SK-N-SH (cell line): ENCODE data around the gene MCUR1. TPM values are rescaled to one million over a fixed set of nuclear protein-coding genes. Genes with fewer than 3 reads are reported as not detected.

Experiments
- CTCF ChIA-PET: fragments of 300-600, 350-600 bp; formaldehyde crosslinking; extraction: SDS; loops from one replicate; lab custom pipeline; 2021; lab: Yijun Ruan, JAX
- POLR2A ChIA-PET: fragments of 350-600 bp; sonication (Branson Sonifier 250); formaldehyde crosslinking; extraction: SDS; loops from one replicate; lab custom pipeline; 2020; ENCODE audit warnings: antibody characterized with exemption, inconsistent platforms; lab: Yijun Ruan, JAX
- DNase-seq: peaks from one replicate; pipeline ENCODE4 v3.0.0; 2012
- H2AFZ ChIP-seq: fragments of 200-600 bp; sonication (generic); 2 replicates; pipeline ENCODE4 v1.8.1; 2016; ENCODE audit warnings: antibody characterized with exemption, mild to moderate bottlenecking, low read depth
- H3F3A ChIP-seq: fragments of 200-600 bp; sonication (generic); replicated peaks from 2 replicates; pipeline ENCODE3; 2016; ENCODE audit warnings: antibody characterized with exemption, mild to moderate bottlenecking; ENCODE audit not compliant: insufficient read depth
- H3K27ac ChIP-seq, 2 experiments: fragments of 200-500 bp in 1 of 2; fragments of 200-600 bp in 1 of 2; sonication (Bioruptor generic) in 1 of 2; sonication (generic), shearing (Covaris generic) in 1 of 2; 2 replicates each; pipeline versions ENCODE4 v1.5.1 to v1.6.1; 2014 to 2016; ENCODE audit warnings: low read depth in 2 of 2, inconsistent platforms in 1 of 2, low read length in 1 of 2, mild to moderate bottlenecking in 1 of 2, mixed read lengths in 1 of 2
- H3K27me3 ChIP-seq: fragments of 200-600 bp; sonication (generic), shearing (Covaris generic); 2 replicates; pipeline ENCODE4 v1.6.1; 2016; ENCODE audit warnings: mixed run types; ENCODE audit not compliant: insufficient read depth
- H3K36me3 ChIP-seq, 2 experiments: fragments of 200-500 bp in 1 of 2; fragments of 200-600 bp in 1 of 2; sonication (Bioruptor generic) in 1 of 2; sonication (generic) in 1 of 2; replicated peaks in 1 of 2; 2 replicates each; pipeline versions ENCODE3 to v1.5.1; 2014 to 2016; ENCODE audit warnings: low read length in 1 of 2, mild to moderate bottlenecking in 1 of 2; ENCODE audit not compliant: insufficient read depth in 2 of 2, control insufficient read depth in 1 of 2
- H3K4me1 ChIP-seq, 2 experiments: fragments of 200-500 bp in 1 of 2; fragments of 200-600 bp in 1 of 2; sonication (Bioruptor generic) in 1 of 2; sonication (generic), shearing (Covaris generic) in 1 of 2; 2 replicates each; pipeline versions ENCODE4 v1.5.1 to v1.6.1; 2014 to 2016; ENCODE audit warnings: low read depth in 1 of 2, low read length in 1 of 2, mixed run types in 1 of 2; ENCODE audit not compliant: insufficient read depth in 2 of 2, control insufficient read depth in 1 of 2
- H3K4me2 ChIP-seq: fragments of 200-600 bp; sonication (generic), shearing (Covaris generic); 2 replicates; pipeline ENCODE4 v1.6.1; 2017; ENCODE audit warnings: mixed run types
- H3K4me3 ChIP-seq, 2 experiments: fragments of 200-500 bp in 1 of 2; fragments of 200-600 bp in 1 of 2; sonication (Bioruptor generic) in 1 of 2; sonication (generic), shearing (Covaris generic) in 1 of 2; 2 replicates each; pipeline versions ENCODE4 v1.5.1 to v1.8.1; 2014 to 2016; ENCODE audit warnings: low read depth in 2 of 2, inconsistent platforms in 1 of 2, low read length in 1 of 2, mild to moderate bottlenecking in 1 of 2, mixed read lengths in 1 of 2, moderate library complexity in 1 of 2
- H3K79me2 ChIP-seq: fragments of 200-600 bp; sonication (generic); 2 replicates; pipeline ENCODE4 v1.8.1; 2017; ENCODE audit warnings: mild to moderate bottlenecking; ENCODE audit not compliant: insufficient read depth
- H3K9ac ChIP-seq: fragments of 200-600 bp; sonication (generic); 2 replicates; pipeline ENCODE4 v1.6.1; 2017; ENCODE audit warnings: mixed run types
- H3K9me2 ChIP-seq: fragments of 200-600 bp; sonication (generic); 2 replicates; pipeline ENCODE4 v1.6.1; 2017; ENCODE audit warnings: mixed run types
- H3K9me3 ChIP-seq: fragments of 200-600 bp; sonication (generic); 2 replicates; pipeline ENCODE4 v1.6.1; 2017; ENCODE audit warnings: mixed run types, mild to moderate bottlenecking, moderate library complexity
- H4K20me1 ChIP-seq: fragments of 200-600 bp; sonication (generic); 2 replicates; pipeline ENCODE4 v1.6.1; 2017; ENCODE audit warnings: mild to moderate bottlenecking, mixed run types; ENCODE audit not compliant: insufficient read depth
- CHD2 ChIP-seq: fragments of 150-350 bp; IDR thresholded peaks from 2 replicates; pipeline ENCODE4 v1.6.1; 2018; ENCODE audit warnings: low read length; ENCODE audit not compliant: partially characterized antibody
- CTCF ChIP-seq: fragments of 200-600 bp; sonication (generic); IDR thresholded peaks from 2 replicates; pipeline ENCODE4 v1.6.1; 2017; ENCODE audit warnings: antibody characterized with exemption, mild to moderate bottlenecking, moderate library complexity
- EP300 ChIP-seq, 2 experiments: IDR thresholded peaks; 2 replicates each; pipeline versions ENCODE4 v1.4.0 to v1.6.1; 2012; ENCODE audit warnings: borderline replicate concordance in 1 of 2, low read depth in 1 of 2, low read length in 1 of 2
- EZH2phosphoT487 ChIP-seq: fragments of 200-600 bp; sonication (generic); IDR thresholded peaks from 2 replicates; pipeline ENCODE4 v1.6.1; 2017; ENCODE audit warnings: low read depth, mixed run types, mild to moderate bottlenecking, antibody characterized with exemption, moderate library complexity, borderline replicate concordance
- FOSL2 ChIP-seq: IDR thresholded peaks from 2 replicates; pipeline ENCODE4 v1.4.0; 2012; ENCODE audit warnings: low read depth, mild to moderate bottlenecking, moderate library complexity, borderline replicate concordance
- MAX ChIP-seq: IDR thresholded peaks from 2 replicates; pipeline ENCODE4 v1.4.0; 2012; ENCODE audit warnings: low read depth
- MXI1 ChIP-seq: IDR thresholded peaks from 2 replicates; pipeline ENCODE4 v1.6.1; 2012; ENCODE audit warnings: mild to moderate bottlenecking, low read depth, low read length, improper control_type of control experiment
- NFIC ChIP-seq: IDR thresholded peaks from 2 replicates; pipeline ENCODE4 v1.4.0; 2012; ENCODE audit warnings: borderline replicate concordance
- NRF1 ChIP-seq: IDR thresholded peaks from 2 replicates; pipeline ENCODE4 v1.6.1; 2012; ENCODE audit warnings: low read depth, mild to moderate bottlenecking, low read length
- POLR2AphosphoS5 ChIP-seq: IDR thresholded peaks from 2 replicates; pipeline ENCODE4 v1.6.1; 2012; ENCODE audit warnings: low read depth, low read length
- RCOR1 ChIP-seq: fragments of 150-350 bp; IDR thresholded peaks from 2 replicates; pipeline ENCODE4 v1.6.1; 2017; ENCODE audit warnings: antibody characterized with exemption, low read length
- REST ChIP-seq: IDR thresholded peaks from 2 replicates; pipeline ENCODE4 v1.6.1; 2012; ENCODE audit warnings: mild to moderate bottlenecking, low read depth, low read length, moderate library complexity
- RFX5 ChIP-seq: IDR thresholded peaks from 2 replicates; pipeline ENCODE4 v1.6.1; 2012; ENCODE audit warnings: mild to moderate bottlenecking, improper control_type of control experiment, low read length
- RXRA ChIP-seq: IDR thresholded peaks from 2 replicates; pipeline ENCODE4 v1.4.0; 2012; ENCODE audit warnings: low read depth, mild to moderate bottlenecking, borderline replicate concordance
- SIN3A ChIP-seq: IDR thresholded peaks from 2 replicates; pipeline ENCODE4 v1.6.1; 2012; ENCODE audit warnings: low read depth, mild to moderate bottlenecking, low read length, moderate library complexity, borderline replicate concordance
- TCF12 ChIP-seq: IDR thresholded peaks from 2 replicates; pipeline ENCODE4 v1.4.0; 2012
- TEAD4 ChIP-seq: IDR thresholded peaks from 2 replicates; pipeline ENCODE4 v1.4.0; 2012; ENCODE audit warnings: mild to moderate bottlenecking, borderline replicate concordance; ENCODE audit not compliant: insufficient read depth
- USF2 ChIP-seq: fragments of 150-350 bp; IDR thresholded peaks from 2 replicates; pipeline ENCODE4 v1.6.1; 2017; ENCODE audit warnings: antibody characterized with exemption, low read length, low read depth, borderline replicate concordance
- ZBTB33 ChIP-seq: IDR thresholded peaks from 2 replicates; pipeline ENCODE4 v1.4.0; 2012; ENCODE audit warnings: low read depth, borderline replicate concordance
- WGBS: methylation state at CpG from one replicate; pipeline ENCODE4 v1.1.6; 2017; ENCODE audit warnings: low lambda C conversion rate; 5-methylcytosine and 5-hydroxymethylcytosine counted together
- polyA plus RNA-seq, 3 experiments: library from polyadenylated mRNA; depleted of rRNA; stranded (reverse); fragments of >200 nt; gene quantifications; 2 replicates each; pipeline ENCODE4 v1.2.3, GENCODE V29; 2012

The MCUR1 gene
- polyA plus RNA-seq, 1 of the 3 experiments (the other 2 are of a cell fraction) = 8.3 TPM

- POLR2A ChIA-PET = interaction anchor here (0.7 to 1.1 kb wide), 3 partner anchors 11 to 45 kb away, joined by 3 to 5 read pairs (median 3); no protein-coding TSS in a partner anchor
- DNase-seq = no peak
These were observed 700 bp upstream of the MCUR1 start for GRCh38 chr6:13814938-13815575.

More at GRCh38 chr6:13814938-13815575, 700 bp upstream of the MCUR1 start:
- H3K27me3 ChIP-seq = no peaks in the 10 kb centered on the region
- TF ChIP-seq CHD2 = no peak
- TF ChIP-seq USF2 = no peak
- no peak for TF ChIP-seq FOSL2
- TF ChIP-seq CTCF = no peak
- TF ChIP-seq EP300 (IDR thresholded peaks at IDR 0.05; ENCODE audit: borderline replicate concordance in 1 of 2, low read depth in 1 of 2, low read length in 1 of 2) = no peak
- no peak for TF ChIP-seq NFIC
- no peak for TF ChIP-seq EZH2phosphoT487
- TF ChIP-seq ZBTB33 = no peak
- TF ChIP-seq RXRA = no peak
- no peak for TF ChIP-seq SIN3A
- TF ChIP-seq REST = no peak
- TF ChIP-seq MXI1 = no peak
- no peak for TF ChIP-seq RFX5
- no peak for TF ChIP-seq MAX
- no peak for TF ChIP-seq NRF1
- TF ChIP-seq TCF12 = no peak
- TF ChIP-seq POLR2AphosphoS5 = no peak
- TF ChIP-seq TEAD4 = no peak
- TF ChIP-seq RCOR1 = no peak; the same call in 1 of the 2 replicates
- peaks cover 7 to 26% of the 10 kb centered on the region in 2 experiments; a peak in 3 of 4 replicates for H3K4me1 ChIP-seq
- H3K36me3 ChIP-seq = no peaks in the 10 kb centered on the region
- no peaks in the 10 kb centered on the region for H3K9me2 ChIP-seq
- H3K79me2 ChIP-seq = peaks cover 31% of the 10 kb centered on the region
- H3K9me3 ChIP-seq = no peaks in the 10 kb centered on the region
- 19% methylated on average over 8 of the region's 8 CpGs for WGBS
- peaks cover 3% of the 10 kb centered on the region; the same call in 1 of the 2 replicates for H4K20me1 ChIP-seq
- peak overlapping the region; percentile 81 to 93 for H3K27ac ChIP-seq
- peak overlapping the region; percentile 75 for H2AFZ ChIP-seq
- peak overlapping the region; percentile 87; the same call in 1 of the 2 replicates for H3K9ac ChIP-seq
- H3K4me3 ChIP-seq = peak overlapping the region; percentile 84 to 90
- CTCF ChIA-PET = interaction anchor here (0.6 to 0.8 kb wide), 2 partner anchors 23 to 60 kb away, joined by 3 read pairs; no protein-coding TSS in a partner anchor
- peak overlapping the region; percentile 86 for H3K4me2 ChIP-seq
- peaks cover 7% of the 10 kb centered on the region for H3F3A ChIP-seq
